ENCODE results near the gene RANBP1.

Gene RANBP1

DNA sequence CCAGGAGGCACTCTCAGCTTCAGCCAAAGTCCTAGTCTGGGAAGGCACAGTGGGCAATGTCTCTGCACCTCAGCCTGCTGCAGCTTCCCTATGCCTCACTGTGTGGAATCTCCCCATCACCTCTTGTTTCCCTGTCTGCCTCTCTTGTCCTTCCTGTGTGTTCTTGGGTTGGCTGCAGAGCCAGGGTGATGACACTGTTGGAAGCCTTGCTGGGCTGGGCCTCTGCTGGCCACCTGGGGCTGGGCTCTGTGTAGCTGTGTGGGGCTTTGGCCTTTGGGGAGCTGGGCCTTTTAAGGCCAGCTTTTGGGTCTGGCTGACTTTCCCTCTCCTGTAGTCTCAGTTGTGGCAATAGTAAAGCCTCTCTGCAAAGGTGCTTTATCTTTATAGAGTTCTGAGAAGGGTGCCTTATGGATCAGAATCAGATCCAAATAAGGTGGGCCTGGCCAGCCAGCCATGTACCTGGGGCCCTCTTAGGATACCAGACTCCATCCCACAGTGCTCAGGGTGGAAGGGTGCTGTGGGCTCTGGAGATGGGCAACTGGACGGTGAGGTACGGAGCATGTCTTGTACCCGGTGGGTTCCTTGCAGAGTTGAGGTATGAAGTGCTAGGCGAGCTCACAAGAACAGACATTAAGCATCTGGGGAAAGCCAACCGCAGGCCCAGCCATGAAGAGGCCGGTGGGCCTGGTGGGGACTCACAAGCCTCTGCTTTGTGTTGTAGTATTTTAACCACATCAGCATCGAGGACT, 10.3 kb upstream of the RANBP1 start:
- no peak for DNase-seq (ENCODE audit: low read depth)
- H3K4me3 ChIP-seq (ENCODE audit: low read depth, low read length), result no peak overlapping the region
- TF ChIP-seq, protein P1, sequence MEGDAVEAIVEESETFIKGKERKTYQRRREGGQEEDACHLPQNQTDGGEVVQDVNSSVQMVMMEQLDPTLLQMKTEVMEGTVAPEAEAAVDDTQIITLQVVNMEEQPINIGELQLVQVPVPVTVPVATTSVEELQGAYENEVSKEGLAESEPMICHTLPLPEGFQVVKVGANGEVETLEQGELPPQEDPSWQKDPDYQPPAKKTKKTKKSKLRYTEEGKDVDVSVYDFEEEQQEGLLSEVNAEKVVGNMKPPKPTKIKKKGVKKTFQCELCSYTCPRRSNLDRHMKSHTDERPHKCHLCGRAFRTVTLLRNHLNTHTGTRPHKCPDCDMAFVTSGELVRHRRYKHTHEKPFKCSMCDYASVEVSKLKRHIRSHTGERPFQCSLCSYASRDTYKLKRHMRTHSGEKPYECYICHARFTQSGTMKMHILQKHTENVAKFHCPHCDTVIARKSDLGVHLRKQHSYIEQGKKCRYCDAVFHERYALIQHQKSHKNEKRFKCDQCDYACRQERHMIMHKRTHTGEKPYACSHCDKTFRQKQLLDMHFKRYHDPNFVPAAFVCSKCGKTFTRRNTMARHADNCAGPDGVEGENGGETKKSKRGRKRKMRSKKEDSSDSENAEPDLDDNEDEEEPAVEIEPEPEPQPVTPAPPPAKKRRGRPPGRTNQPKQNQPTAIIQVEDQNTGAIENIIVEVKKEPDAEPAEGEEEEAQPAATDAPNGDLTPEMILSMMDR (IDR thresholded peaks at IDR 0.05; ENCODE audit: control insufficient read depth, extremely low read depth, insufficient read depth), result no peak

- H3K4me3 ChIP-seq (ENCODE audit: low read depth, low read length), result no peak overlapping the region
- TF ChIP-seq, protein P1 (IDR thresholded peaks at IDR 0.05; ENCODE audit: control insufficient read depth, extremely low read depth, insufficient read depth), result no peak
- DNase-seq (ENCODE audit: low read depth), result no peak
Observed at GRCh38 chr22:20106205-20106848, 9.6 kb upstream of the RANBP1 start.

DNA sequence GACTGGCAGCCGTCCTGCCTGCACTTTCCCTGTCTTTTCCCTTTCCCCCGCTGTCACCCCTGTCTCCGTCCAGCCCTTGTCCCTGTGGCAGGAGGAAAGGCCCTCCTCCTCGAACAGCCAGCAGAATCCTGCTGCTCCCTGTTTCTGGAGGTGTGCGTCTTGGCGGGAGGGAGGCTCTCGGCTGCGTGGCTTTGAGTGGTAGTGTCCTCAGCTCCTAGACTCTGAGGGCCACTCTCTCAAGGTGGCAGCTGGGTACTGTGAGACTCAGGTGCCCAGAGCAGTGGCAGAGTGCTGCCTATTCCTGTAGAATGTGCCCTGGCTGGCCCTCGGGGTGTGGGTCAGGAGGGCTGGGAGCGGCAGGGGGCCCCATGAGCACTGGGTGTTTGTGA, 9.1 kb upstream of the RANBP1 start:
- DNase-seq (ENCODE audit: low read depth), result no peak
- H3K4me3 ChIP-seq (ENCODE audit: low read depth, low read length), result no peak overlapping the region
- TF ChIP-seq, protein P1 (IDR thresholded peaks at IDR 0.05; ENCODE audit: control insufficient read depth, extremely low read depth, insufficient read depth), result no peak

DNA sequence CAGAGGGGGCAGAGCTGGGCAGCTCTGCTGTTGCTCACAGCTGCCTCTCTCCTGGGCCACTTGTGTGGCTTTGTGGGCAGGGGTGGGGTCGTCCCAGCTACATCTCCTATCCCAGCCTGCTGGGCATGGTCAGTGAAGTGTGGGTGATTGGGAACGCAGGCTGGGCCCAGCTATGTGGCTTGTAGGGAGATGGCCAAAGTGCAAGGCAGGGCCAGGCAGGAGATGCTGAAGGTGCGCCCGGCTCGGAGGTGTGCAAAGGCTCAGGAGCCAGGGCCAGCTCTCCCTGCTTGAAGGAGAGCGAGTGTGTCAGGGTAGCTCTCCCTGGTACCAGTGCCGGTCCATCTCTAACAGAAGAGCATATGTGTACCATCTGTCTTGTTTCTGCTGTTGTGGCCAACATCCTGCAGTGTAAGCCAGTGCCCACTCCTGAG, 8.4 kb upstream of the RANBP1 start:
- no peak overlapping the region for H3K4me3 ChIP-seq (ENCODE audit: low read depth, low read length)
- DNase-seq (ENCODE audit: low read depth), result no peak
- TF ChIP-seq, protein P1 (IDR thresholded peaks at IDR 0.05; ENCODE audit: control insufficient read depth, extremely low read depth, insufficient read depth), result no peak

GRCh38 chr22:20107951-20108756, 7.8 kb upstream of the RANBP1 start:
- TF ChIP-seq, protein P1 (IDR thresholded peaks at IDR 0.05; ENCODE audit: control insufficient read depth, extremely low read depth, insufficient read depth), result no peak
- no peak overlapping the region for H3K4me3 ChIP-seq (ENCODE audit: low read depth, low read length)
- no peak for DNase-seq (ENCODE audit: low read depth)

GRCh38 chr22:20108757-20109230, 7.1 kb upstream of the RANBP1 start:
- no peak for DNase-seq (ENCODE audit: low read depth)

More at GRCh38 chr22:20108757-20109230, 7.1 kb upstream of the RANBP1 start:
- no peak overlapping the region for H3K4me3 ChIP-seq (ENCODE audit: low read depth, low read length)
- TF ChIP-seq, protein P1 (IDR thresholded peaks at IDR 0.05; ENCODE audit: control insufficient read depth, extremely low read depth, insufficient read depth), result no peak
